NCI-H187 treated with DMSO at 0.1 percent for 48 hours (cell line): ENCODE data around the gene TPCN1.

ENCODE experiments used
- DNase-seq: peaks from one replicate; lab custom pipeline; 2025; lab: John Stamatoyannopoulos, UW

The TPCN1 gene

DNA sequence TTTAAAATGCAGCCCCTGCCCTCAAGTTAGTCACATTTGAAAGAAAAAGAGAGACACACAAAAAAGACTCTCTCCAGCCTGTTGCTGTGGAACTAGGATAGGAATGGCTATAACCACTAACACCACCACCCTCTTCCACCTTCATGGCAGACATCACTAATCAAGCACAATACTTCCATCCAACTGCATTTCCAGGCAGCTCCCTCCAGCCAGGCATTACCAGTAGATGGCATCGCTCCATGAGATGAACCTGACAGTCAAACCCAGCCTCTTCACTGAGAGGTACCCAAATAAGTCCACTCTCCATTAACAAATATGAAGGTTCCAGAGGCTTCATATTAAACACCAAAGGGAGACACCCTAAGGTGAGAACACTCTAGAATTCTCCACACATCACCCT is 89.2 kb downstream of the TPCN1 start:
- DNase-seq = no peak

DNA sequence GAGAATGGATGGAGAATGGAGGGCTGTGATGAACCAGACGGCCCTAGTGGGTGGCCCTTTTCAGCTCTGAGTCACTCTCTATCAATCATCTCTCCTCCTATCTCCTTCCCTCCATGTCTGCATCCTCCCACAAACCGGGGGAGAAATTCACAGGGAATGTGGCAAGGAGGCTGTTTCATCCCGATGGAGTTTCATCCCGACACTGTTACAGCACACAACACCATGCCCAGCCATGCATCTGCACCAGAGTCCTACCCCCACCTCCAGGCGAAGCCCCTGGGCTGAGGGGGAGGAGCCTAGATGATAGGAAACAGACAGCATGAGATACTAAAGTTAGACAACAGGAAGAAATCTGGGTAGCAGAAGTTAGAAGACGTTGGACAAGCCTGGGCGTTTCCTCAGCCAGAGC is 92.9 kb downstream of the TPCN1 start:
- DNase-seq = no peak

DNA sequence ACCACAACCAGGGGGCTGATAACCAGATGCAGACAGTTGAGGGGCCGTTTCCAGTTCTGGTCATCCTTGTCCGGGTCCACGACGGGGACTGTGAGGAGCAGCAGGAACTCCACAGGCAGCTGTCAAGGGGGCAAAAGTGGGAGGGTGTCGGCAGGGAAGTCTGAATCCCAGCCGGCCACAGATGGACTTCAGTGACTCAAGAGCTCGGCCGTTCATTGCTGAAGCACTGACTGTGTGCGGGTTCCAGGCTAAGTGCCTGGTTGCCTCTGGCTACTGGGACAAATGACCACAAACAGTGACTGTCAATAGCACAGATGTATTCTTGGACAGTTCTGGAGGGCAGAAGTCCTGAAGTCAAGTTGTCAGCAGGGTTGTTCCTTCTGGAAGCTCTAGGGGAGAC is 94.1 kb downstream of the TPCN1 start:
- DNase-seq = no peak

DNA sequence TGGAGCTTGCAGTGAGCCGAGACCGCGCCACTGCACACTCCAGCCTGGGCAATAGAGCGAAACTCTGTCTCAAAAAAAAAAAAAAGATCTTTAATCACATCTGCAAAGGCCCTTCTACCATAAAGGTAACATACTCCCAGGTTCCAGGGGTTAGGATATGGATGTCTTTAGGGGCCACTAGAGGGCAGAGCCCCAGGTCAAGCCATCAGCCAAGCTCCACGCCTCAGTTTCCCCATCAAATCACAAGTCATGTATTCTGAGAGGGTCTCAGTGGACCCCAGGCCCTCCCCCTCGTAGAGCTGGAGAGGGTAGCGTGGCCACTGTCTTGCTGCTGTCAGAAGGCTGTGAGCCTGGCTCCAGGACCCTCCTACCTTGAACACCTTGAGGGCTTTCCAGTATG is 94.9 kb downstream of the TPCN1 start:
- DNase-seq = no peak

DNA sequence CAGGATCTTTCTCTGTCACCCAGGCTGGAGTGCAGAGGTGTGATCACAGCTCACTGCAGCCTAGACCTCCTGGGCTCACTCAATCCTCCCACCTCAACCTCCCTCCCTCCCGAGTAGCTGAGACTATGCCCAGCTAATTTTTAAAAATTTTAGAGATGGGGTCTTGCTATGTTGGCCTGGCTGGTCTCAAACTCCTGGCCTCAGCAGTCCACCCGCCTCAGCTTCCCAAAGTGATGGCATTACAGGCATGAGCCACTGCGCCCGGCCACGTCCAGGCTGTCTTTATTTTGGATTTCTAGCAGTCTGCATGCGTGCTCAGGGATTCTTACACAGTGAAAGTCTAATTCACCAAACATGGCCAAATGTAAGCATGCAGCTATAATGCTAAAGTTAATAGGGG is 95.9 kb downstream of the TPCN1 start:
- no peak for DNase-seq

DNA sequence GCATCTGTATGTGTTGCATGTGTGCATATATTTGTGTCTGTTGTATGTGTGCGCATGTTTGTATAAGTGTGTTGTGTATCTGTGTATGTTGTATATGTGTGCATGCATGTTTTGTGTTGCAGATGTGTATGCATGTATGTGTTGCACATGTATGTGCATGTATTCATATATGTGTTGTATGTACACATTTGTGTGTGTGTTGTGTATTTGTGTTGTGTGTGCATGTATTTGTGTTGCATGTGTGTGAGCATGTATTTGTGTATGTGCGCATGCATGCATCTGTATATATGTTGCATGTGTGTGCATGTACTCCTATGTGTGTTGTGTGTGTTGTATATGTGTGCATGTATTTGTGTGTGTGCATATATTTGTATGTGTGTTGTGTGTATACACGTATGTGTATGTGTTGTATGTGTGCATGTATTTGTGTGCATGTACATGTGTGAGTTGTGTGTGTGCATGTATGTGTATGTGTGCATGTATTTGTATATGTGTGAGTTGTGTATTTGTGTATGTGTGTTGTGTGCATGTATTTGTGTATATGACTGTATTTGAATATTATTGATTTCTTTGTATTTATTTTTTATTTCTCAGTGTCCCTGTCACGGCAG is 96.9 kb downstream of the TPCN1 start:
- no peak for DNase-seq

DNA sequence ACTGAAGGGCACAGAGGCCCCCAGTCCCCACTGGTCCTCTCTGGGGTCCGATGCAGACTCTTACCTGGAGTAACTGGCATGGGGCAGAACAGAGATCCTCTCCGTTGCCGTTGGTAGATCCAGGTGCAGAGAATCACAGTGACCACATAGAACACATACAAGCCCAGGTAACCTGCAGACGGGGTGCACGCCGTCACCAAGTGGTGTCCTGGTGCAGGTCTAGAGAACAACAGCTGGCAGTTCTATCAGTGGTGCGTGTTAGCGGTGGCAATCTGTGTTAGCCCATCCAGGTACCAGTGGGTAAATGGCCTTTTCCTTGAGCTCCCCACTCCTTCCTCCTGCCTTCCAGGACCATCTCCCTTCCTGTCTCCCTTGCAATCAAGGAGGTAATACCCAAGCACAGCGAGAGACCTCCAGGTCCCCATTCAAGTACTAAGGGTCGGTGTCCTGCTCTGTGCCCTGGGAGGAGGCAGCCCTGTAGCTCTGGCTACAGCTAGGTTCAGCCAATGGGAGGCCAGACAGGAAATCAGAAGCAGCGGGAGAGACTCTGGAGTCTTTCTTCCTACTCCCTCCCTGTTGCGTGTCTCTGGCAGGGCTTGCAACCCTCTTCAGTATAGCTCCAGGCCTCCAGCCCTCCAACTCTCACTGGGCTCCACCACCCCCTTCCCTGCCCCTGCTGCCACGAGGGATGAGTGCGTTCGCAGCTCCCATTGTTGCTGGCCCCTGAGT is 97.8 kb downstream of the TPCN1 start:
- no peak for DNase-seq

DNA sequence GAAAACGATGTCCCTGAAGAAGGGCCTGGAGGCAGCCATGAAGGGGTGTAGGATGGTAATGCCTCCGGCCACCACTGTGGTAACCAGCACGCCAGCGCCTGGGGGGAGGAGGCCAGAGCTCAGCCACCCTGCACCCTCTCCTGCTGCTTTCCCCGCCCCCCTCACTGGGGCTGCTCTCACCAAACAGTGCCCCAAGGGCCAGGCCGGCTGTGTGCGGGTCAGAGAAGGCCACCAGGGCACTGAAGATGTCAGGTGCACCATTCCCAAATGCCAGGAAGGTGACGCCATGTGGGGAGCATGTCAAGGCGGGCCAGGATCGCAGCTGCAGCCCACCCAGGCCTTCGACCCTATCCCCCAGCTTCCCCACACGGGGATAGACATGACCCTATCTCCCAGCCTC is 99.1 kb downstream of the TPCN1 start:
- no peak for DNase-seq

DNA sequence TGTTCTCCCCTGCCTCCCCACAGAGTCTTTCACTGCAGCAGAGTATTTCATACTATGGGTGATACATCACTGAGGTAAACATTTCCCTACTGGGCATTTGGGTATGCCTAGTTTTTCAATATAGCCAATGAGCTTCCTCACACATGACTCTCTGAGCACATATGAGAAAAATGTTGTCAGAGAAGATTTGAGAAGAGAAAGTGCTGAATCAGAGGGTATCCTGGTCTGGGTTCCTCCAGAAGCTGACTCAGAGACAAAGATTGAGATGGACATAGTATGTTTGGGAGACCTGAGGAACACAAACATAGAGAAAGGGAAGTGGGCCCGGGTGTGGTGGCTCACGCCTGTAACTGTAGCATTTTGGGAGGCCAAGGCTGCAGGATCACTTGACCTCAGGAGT is 101.1 kb downstream of the TPCN1 start:
- DNase-seq = no peak

DNA sequence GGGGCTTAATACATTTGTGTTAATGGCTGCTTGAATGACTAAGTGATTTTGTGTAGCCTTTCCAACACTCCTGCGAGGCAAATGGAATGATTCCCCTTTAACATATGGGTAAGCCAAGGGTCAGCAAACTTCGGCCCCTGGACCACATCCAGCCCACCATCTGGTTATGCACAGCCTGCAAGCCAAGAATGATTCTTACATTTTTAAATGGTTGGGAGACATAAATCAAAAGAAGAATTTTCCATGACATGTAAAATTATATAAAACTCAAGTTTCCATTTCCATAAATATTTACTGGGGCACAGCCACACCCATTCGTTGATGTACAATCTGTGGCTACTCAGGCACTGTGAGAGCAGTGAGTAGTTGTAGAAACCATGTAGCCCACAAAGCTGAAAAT is 104.7 kb downstream of the TPCN1 start:
- no peak for DNase-seq

DNA sequence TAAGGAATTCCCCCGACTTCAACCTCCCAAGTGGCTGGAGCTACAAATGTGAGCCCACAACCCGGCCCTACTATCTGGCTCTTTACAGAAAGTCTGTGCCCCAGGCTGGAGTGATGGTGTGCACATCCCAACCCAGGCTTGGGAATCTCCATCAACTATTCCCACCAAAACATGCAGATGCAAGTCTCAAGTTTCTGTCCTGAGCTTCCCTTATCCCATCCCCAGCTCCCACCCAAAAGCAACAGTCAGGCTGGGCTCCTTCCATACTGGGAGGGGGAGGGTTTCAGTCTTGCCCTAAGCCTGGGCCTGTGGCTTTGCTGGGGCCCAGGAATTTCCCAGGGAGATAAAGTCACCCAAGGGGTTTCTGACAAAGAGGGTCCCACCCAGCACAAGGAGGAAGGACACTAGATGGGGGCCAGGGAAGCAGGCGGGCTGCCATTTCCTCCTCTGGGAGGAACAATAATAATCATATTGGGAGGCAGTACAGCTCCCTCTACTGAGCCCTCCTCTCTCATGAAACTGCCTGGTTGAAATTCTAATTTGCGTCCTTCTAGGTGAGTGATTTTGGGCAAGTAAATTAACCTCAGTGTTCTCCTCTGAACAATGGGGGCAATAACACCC is 105.6 kb downstream of the TPCN1 start:
- no peak for DNase-seq

DNA sequence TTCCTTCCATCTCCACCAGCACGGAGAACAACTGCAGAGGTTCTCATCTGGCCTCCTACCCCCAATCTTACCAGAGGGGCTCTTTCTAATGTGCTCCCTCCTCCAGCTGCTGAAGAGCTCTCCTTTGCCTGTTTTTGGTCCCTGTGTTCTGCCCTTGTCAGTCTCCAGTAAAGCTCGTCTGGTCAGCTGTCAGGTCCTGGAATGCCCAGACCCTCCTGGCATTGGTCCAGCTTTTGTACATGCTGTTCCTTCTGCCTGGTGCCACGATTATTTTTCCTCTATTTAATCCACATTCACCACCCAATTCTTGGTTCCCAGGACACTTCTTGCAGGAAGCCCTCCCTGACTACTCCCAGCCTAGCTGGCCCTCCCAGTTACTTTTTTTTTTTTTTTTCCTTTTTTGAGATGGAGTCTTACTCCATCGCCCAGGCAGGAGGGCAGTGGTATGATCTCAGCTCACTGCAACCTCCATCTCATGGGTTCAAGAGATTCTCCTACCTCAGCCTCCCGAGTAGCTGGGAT is 107.2 kb downstream of the TPCN1 start:
- DNase-seq = no peak

DNA sequence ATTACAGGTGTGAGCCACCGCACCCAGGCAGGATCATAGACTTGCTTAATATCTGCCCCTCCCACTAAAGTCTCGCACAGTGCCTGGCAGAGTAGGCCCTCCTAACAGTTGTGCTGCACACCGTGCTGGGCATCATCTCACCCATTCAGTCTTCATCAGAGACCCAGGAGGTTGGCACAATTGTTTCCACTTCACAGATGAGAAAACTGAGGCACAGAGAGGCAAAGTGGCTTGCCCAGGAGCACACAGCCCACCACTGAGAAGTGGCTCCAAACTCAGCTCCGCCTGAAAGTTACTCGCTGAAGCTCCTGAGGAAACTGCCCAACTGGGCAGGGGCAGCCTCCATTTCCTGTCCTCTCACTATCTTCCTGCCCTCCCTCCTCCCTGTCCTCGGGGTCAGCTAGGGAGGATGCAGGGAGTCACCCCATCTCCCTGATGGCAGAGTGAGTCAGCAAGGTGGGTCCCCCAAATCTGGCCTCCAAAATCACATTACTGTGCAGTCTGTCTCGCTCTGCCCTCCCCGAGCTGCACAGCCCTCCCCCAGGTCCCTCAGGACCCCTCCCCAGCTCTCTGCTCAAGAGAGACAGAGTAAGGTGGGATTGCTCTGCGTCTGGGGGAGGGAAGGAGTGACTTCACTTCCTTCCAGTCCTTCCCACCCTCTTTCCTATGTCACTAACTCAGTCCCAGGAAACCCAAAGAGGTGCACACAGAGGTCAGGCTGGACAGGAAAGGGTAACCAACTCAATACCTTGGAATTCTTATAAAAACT is 107.9 kb downstream of the TPCN1 start:
- DNase-seq = no peak

DNA sequence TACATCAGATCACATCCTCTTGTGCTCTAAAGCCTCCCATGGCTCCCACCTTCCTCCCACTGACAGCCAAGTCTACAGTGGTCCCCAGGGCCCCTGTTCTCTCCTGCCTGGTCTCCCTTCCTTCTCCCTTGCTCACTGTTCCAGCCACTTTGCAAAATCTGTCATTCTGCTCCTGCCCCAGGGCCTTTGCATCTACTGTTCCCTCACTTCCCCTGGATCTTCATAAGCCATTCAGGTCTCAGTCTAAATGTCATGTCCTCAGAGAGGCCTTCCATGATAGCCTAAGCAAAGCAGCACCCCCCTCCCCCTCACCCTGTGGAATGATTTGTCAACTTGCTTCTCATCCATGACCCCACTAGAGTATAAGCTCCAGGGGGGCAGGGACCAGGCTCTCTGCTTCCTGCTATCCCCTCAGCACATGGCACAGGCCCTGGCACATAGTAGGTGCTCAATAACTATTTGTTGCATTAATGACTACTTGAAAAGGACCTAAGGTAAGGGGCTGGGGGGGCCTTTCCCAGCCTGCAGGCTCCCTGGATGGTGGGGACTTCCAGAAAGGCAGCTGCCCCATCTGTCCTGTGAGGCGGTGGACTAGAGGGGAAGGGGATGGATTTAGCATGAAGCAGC is 108.6 kb downstream of the TPCN1 start:
- DNase-seq = no peak

DNA sequence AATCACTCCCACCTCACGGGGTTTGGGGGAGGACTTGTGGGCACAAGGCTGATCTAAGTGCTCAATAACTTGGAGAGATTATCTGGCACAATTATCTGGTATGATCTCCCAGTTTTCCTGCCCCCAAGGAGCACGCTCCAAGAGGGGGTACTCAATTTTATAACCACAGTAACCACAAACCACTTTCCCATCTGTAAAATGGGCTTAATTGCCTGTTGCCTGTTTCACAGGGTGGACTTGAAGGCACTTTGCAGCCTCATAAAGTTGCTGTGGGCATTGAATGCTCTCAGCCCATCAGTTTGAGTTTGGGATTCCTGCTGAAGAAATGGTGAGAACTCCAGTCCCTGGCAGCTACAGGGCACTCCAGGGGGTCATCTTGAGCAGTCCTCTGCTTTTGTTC is 109.2 kb downstream of the TPCN1 start:
- no peak for DNase-seq

DNA sequence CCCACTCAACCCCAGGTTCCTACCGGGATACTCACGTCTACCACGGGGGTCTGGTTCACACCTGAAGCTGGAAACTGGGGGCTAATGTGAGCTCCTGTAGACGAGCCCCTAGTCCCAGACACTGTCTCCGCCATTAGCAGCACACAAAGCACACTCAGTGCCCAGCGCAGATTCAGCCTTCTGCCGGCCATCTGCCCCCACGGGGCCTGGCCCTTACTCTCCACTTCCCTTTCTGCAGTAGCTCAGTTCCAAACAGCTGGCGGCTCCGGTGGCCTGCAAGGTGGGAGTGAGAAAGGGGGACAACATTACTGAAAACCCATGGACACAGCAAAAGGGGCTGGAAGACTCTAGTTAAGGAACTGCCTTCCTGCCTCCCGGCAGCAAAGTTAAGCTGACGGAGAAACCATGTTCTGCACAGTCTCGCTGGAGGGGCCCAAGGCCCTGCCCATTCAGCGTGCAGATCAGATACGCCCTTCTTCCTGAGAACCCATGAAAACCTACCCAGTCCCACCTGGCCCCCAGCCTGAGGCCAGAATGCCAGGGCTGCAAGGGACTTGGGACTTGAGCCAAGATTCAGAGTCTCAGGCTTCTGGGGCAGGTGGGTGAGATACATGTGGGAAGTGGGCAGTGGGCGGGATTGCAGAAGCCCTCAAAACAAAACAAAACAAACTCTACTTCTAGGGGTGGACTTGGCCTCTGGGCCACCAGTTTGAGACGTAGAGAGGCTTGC is 111.6 kb downstream of the TPCN1 start:
- no peak for DNase-seq

DNA sequence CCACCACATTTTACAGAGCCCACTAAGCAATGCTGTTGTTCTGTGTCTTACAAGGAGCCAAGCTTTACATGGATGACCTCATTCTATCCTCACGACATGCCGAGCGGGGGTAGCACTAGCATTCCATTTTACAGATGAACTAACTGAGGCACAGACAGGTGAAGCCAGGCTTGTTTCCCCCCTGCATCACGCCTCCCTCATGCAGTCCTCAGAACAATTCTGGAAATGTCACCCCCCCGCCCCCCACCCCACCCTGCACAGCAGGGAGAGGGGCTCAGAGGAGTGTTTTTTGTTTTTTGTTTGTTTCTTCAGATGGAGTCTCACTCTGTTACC is 112.1 kb downstream of the TPCN1 start:
- DNase-seq = no peak

DNA sequence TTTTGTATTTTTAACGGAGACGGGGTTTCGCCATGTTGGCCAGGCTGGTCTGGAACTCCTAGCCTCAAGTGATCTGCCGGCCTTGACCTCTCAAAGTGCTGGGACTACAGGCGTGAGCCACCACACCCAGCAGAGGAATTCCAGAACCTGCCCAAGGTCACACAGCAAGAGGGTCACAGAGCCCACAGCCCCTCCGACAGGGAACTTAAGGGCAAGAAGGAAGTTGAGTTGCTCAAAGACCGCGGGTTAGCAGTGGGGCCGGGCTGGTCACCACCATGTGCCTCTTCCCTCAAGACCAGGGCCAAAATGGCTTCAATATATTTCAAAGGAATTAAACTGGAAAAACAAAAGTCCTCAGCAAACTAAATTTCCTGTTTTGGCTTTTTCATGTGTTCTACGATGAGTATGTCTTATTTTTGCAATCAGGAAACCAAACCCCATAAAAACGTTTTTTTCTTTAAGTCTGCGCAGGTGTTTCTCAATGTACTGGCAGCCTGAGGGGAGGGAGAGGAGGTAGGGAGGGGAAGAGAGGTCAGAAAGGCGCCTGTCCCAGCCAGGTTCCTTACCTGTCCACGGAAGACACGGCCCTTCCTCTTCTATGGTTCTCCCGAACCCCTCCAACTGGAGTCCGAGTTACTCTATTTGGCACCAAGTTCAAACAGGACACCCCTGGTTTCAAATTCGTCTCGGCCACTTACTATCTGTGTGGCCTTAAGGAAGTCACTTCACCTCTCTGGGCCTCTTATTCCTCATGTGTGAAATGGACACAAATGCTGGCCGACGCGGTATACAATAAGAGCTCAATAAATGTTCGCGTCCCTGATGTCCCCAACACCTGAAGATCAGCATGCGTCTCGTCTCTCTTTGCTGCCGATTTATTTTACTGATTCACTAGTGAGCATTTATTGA is 112.9 kb downstream of the TPCN1 start:
- DNase-seq = no peak

DNA sequence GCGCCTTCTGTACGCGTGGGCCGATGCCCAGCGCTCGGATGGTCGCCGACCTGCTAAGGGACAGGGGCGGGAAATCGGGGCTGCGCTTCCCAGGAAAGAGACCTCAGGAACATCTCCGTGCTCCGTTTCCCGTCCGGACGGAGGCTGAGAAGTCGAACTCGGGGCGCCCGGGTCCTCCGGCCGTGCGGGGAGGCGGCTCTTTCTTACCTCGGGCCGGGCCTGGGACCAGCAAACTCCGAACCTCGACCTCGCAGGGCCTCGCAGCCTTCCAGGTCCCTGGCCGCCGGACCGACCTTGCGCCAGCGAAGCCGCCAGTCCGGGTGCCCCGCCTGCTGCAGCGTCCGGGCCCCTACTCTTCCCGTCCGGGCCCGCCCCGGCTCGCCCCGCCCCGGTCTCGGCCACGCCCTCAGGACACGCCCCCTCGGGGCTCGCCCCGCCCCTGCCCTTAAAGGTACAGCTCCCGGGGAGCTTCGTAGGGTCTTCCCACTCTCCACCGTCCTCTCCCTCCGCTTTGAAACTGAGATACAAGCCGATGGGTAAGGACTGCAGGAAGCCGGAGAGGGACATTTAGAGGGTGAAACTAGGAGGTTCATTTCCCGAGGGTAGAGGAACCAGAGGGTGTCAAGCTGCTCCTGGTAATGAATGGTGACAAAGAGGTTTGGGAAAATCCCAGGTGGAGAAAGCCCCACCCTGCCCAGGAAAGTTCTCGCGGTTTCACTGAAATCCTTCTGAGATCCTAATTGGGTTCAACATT is 113.7 kb downstream of the TPCN1 start, which contains the start of gene SLC8B1:
SLC8B1 (minus strand) TSS at position 324 of the 754 bp plus-strand sequence. CDS start 2,231 bp downstream, outside the sequence.
- DNase-seq = no peak

DNA sequence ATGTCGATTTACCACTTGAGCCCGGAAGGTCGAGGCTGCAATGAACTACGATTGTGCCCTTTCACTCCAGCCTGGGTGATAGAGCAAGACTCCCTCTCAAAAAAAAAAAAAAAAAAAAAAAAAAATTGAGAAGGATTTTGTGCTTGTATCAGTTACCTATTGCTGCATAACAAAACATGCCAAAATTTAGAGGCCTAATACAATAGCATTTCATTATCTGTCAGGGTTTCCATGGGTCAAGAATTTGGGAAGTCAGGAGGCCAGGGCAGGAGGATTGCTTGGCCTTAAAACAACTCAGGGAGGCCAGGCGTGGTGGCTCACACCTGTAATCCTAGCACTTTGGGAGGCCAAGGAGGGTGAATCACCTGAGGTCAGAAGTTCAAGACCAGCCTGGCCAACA is 118.3 kb downstream of the TPCN1 start:
- no peak for DNase-seq
